Measurements from ENCODE around the gene ST3GAL5. TPM values are rescaled to one million over a fixed set of nuclear protein-coding genes. Genes with fewer than 3 reads are reported as not detected.
A peak's percentile ranks its signal among the peaks of the same experiment; 100 is the strongest.

The ST3GAL5 gene
- total RNA-seq, 4 donors from 2014 or later = 10.8 to 23.9 (median 16.5) TPM

GRCh38 chr2:85868822-85869221 lies 20.0 kb downstream of the ST3GAL5 start:
- TF ChIP-seq POLR2A (IDR thresholded peaks at IDR 0.05) (no peak), CTCF (IDR thresholded peaks at IDR 0.05) (no peak)
- no peaks in the 10 kb centered on the region for H3K27me3 ChIP-seq
- no peaks in the 10 kb centered on the region for H3K36me3 ChIP-seq
- H3K9me3 ChIP-seq = no peaks in the 10 kb centered on the region
- no peak overlapping the region for H3K4me3 ChIP-seq
- peaks cover 0 to 7% (median 0%) of the 10 kb centered on the region in 4 donors for H3K4me1 ChIP-seq
- no peak for DNase-seq
- H3K27ac ChIP-seq = no peak overlapping the region

- H3K27ac ChIP-seq = no peak overlapping the region
- peaks cover 0 to 7% (median 1%) of the 10 kb centered on the region in 4 donors for H3K4me1 ChIP-seq
- TF ChIP-seq POLR2A (IDR thresholded peaks at IDR 0.05) = no peak
- no peak for TF ChIP-seq CTCF (IDR thresholded peaks at IDR 0.05)
- DNase-seq = no peak
- no peaks in the 10 kb centered on the region for H3K9me3 ChIP-seq
- H3K36me3 ChIP-seq = no peaks in the 10 kb centered on the region
- no peak overlapping the region for H3K4me3 ChIP-seq
- H3K27me3 ChIP-seq = no peaks in the 10 kb centered on the region
Measured at GRCh38 chr2:85867556-85868292, 21.1 kb downstream of the ST3GAL5 start.

- H3K36me3 ChIP-seq = no peaks in the 10 kb centered on the region
- H3K4me3 ChIP-seq = no peak overlapping the region
- no peak for TF ChIP-seq POLR2A (IDR thresholded peaks at IDR 0.05)
- TF ChIP-seq CTCF (IDR thresholded peaks at IDR 0.05) = no peak
- peaks cover 0 to 7% (median 4%) of the 10 kb centered on the region in 4 donors for H3K4me1 ChIP-seq
- H3K27ac ChIP-seq = no peak overlapping the region
- H3K9me3 ChIP-seq = no peaks in the 10 kb centered on the region
- no peaks in the 10 kb centered on the region for H3K27me3 ChIP-seq
- DNase-seq = no peak
Measured at GRCh38 chr2:85867121-85867520, 21.7 kb downstream of the ST3GAL5 start.

GRCh38 chr2:85866165-85866659 lies 22.6 kb downstream of the ST3GAL5 start:
- Histone ChIP-seq H3K36me3 (no peaks in the 10 kb centered on the region), H3K9me3 (no peaks in the 10 kb centered on the region), H3K4me3 (no peak overlapping the region), H3K27me3 (no peaks in the 10 kb centered on the region), H3K4me1 (peaks cover 0 to 7% (median 4%) of the 10 kb centered on the region in 4 donors), H3K27ac (peak overlapping the region in 1 of 4 donors; percentile 28)
- no peak for TF ChIP-seq POLR2A (IDR thresholded peaks at IDR 0.05)
- TF ChIP-seq CTCF (IDR thresholded peaks at IDR 0.05) = no peak
- DNase-seq = no peak

- H3K27ac ChIP-seq = peak overlapping the region in 1 of 4 donors; percentile 28
- H3K4me3 ChIP-seq = no peak overlapping the region
Measured at GRCh38 chr2:85865539-85866164, 23.1 kb downstream of the ST3GAL5 start.

More at GRCh38 chr2:85865539-85866164, 23.1 kb downstream of the ST3GAL5 start:
- TF ChIP-seq POLR2A (IDR thresholded peaks at IDR 0.05) = no peak
- TF ChIP-seq CTCF (IDR thresholded peaks at IDR 0.05) = no peak
- DNase-seq = no peak
- Histone ChIP-seq H3K4me1 (peaks cover 0 to 7% (median 4%) of the 10 kb centered on the region in 4 donors), H3K27me3 (no peaks in the 10 kb centered on the region), H3K9me3 (no peaks in the 10 kb centered on the region), H3K36me3 (no peaks in the 10 kb centered on the region)
